Hepatocyte (in vitro differentiated cells): ENCODE results near the gene UQCRFS1.

Experiments
- EZH2 ChIP-seq: fragments of 200-600 bp; sonication (generic); IDR thresholded peaks from 2 replicates; pipeline ENCODE4 v1.6.1; 2016; ENCODE audit warnings: antibody characterized with exemption, mild to moderate bottlenecking, borderline replicate concordance
- EZH2phosphoT487 ChIP-seq: fragments of 200-600 bp; sonication (generic); IDR thresholded peaks from one replicate; pipeline ENCODE4 v1.6.1; 2018; ENCODE audit warnings: antibody characterized with exemption, mild to moderate bottlenecking, low read depth, moderate library complexity; ENCODE audit not compliant: unreplicated experiment, severe bottlenecking
- TF ChIP-seq, protein P1 (sequence below): fragments of 200-600 bp; sonication (generic); IDR thresholded peaks from 2 replicates; pipeline ENCODE4 v1.5.1; 2016; ENCODE audit warnings: antibody characterized with exemption, mild to moderate bottlenecking; ENCODE audit not compliant: poor library complexity

DNA sequence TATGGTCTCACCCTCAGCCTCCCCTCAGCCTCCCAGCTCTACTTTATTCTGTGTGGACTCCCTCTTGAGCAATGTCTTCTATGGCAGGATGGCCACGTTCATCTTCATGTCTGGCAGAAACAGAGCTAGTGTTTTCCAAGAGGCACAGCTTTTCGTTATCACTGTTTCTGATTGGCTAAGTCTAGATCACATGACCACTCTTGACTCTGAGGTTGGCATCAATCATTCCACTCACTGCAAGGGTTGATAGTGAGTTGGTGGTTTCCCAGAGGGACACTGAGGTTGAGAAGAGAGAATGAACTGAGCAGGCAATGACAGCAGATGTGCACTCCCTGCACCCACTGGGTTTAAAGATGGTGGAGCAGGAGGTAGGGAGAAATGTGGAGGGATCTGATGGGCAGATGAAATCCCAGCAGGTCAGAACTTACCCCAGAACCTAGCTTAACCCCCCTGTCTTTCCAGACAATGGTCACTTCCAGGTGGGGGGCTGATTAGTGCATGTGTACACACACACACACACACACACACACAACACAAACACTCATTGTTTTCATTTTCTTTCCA, 26.3 kb upstream of the UQCRFS1 start:
- TF ChIP-seq, protein P1, sequence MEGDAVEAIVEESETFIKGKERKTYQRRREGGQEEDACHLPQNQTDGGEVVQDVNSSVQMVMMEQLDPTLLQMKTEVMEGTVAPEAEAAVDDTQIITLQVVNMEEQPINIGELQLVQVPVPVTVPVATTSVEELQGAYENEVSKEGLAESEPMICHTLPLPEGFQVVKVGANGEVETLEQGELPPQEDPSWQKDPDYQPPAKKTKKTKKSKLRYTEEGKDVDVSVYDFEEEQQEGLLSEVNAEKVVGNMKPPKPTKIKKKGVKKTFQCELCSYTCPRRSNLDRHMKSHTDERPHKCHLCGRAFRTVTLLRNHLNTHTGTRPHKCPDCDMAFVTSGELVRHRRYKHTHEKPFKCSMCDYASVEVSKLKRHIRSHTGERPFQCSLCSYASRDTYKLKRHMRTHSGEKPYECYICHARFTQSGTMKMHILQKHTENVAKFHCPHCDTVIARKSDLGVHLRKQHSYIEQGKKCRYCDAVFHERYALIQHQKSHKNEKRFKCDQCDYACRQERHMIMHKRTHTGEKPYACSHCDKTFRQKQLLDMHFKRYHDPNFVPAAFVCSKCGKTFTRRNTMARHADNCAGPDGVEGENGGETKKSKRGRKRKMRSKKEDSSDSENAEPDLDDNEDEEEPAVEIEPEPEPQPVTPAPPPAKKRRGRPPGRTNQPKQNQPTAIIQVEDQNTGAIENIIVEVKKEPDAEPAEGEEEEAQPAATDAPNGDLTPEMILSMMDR: no peak
- no peak for TF ChIP-seq EZH2phosphoT487
- TF ChIP-seq EZH2: no peak
